ENCODE data around the gene PSG5.
"Not testable (repeated sequence)": the region's sequence is repeated elsewhere in the genome, so short reads cannot be mapped to it uniquely, and the experiment has no call there.

DNA sequence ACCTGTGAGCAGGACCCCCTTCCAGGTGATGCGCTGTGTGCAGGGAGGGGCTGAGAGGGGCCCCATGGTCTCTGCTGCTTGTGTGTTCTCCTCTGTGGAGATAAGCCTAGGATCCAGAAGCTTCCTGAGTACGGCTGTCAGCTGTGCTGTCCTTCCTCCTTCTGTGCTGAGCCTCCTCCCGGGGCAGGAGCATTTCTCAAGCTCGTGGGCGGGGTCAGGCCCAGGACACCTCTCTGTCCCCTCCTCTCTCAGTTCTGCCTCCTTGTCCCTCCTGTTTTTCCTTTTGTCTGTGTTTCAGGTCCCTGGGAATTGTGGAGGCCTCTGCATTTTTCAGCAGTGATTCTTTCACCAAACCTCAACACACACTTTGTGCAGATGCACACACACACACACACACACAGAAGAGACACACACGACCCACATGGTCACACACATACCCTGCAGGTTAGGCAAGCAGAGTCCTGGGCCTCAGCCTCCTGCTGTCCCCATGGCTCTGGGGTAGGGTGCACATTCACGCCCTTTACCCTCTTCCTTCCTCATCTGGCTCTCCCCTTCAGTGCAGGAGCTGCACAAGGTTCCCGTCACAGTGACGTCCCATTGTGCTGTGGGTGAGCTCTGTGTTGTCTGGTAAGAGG is 19.3 kb upstream of the PSG5 start, which contains the start of gene PSG4:
- TF ChIP-seq RAD21 (IDR thresholded peaks at IDR 0.05; ENCODE audit: low read depth); FOXM1 (IDR thresholded peaks at IDR 0.05; ENCODE audit: borderline replicate concordance, low read depth); CEBPB (IDR thresholded peaks at IDR 0.05); EP300 (IDR thresholded peaks at IDR 0.05; ENCODE audit: borderline replicate concordance); NFIC (IDR thresholded peaks at IDR 0.05); EGR1 (IDR thresholded peaks at IDR 0.05); TCF12 (IDR thresholded peaks at IDR 0.05; ENCODE audit: low read depth); CREB1 (IDR thresholded peaks at IDR 0.05; ENCODE audit: low read depth); YY1 (IDR thresholded peaks at IDR 0.05; ENCODE audit: low read depth); TAF1 (IDR thresholded peaks at IDR 0.05; ENCODE audit: low read depth); TEAD4 (IDR thresholded peaks at IDR 0.05): not testable (repeated sequence)
- TF ChIP-seq, protein P1, sequence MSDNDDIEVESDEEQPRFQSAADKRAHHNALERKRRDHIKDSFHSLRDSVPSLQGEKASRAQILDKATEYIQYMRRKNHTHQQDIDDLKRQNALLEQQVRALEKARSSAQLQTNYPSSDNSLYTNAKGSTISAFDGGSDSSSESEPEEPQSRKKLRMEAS (IDR thresholded peaks at IDR 0.05): not testable (repeated sequence)
- TF ChIP-seq, protein P2, sequence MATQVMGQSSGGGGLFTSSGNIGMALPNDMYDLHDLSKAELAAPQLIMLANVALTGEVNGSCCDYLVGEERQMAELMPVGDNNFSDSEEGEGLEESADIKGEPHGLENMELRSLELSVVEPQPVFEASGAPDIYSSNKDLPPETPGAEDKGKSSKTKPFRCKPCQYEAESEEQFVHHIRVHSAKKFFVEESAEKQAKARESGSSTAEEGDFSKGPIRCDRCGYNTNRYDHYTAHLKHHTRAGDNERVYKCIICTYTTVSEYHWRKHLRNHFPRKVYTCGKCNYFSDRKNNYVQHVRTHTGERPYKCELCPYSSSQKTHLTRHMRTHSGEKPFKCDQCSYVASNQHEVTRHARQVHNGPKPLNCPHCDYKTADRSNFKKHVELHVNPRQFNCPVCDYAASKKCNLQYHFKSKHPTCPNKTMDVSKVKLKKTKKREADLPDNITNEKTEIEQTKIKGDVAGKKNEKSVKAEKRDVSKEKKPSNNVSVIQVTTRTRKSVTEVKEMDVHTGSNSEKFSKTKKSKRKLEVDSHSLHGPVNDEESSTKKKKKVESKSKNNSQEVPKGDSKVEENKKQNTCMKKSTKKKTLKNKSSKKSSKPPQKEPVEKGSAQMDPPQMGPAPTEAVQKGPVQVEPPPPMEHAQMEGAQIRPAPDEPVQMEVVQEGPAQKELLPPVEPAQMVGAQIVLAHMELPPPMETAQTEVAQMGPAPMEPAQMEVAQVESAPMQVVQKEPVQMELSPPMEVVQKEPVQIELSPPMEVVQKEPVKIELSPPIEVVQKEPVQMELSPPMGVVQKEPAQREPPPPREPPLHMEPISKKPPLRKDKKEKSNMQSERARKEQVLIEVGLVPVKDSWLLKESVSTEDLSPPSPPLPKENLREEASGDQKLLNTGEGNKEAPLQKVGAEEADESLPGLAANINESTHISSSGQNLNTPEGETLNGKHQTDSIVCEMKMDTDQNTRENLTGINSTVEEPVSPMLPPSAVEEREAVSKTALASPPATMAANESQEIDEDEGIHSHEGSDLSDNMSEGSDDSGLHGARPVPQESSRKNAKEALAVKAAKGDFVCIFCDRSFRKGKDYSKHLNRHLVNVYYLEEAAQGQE (IDR thresholded peaks at IDR 0.05; ENCODE audit: low read depth): not testable (repeated sequence)
- TF ChIP-seq, protein P3, sequence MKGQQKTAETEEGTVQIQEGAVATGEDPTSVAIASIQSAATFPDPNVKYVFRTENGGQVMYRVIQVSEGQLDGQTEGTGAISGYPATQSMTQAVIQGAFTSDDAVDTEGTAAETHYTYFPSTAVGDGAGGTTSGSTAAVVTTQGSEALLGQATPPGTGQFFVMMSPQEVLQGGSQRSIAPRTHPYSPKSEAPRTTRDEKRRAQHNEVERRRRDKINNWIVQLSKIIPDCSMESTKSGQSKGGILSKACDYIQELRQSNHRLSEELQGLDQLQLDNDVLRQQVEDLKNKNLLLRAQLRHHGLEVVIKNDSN (IDR thresholded peaks at IDR 0.05): not testable (repeated sequence)
